ENCODE measurements around the gene DYNC1LI1. TPM values are rescaled to one million over a fixed set of nuclear protein-coding genes. Genes with fewer than 3 reads are reported as not detected.
A peak's percentile ranks its signal among the peaks of the same experiment; 100 is the strongest.

Gene DYNC1LI1
- 39.5 TPM for polyA plus RNA-seq (2013, experiment 1 of 2; ENCODE audit: insufficient read length)
- 47.3 TPM for polyA plus RNA-seq (2013, experiment 2 of 2; ENCODE audit: insufficient read length)

GRCh38 chr3:32570421-32571191 lies at the start of gene DYNC1LI1:
Gene DYNC1LI1, minus strand, starts transcription at chr3:32570858. Its CDS starts 88 bp downstream, at chr3:32570770.
- DNase-seq: peak; percentile 95

- DNase-seq: no peak
Measured at GRCh38 chr3:32619395-32619794, 48.7 kb upstream of the DYNC1LI1 start.

- no peak for DNase-seq
Measured at GRCh38 chr3:32616267-32616962, 45.8 kb upstream of the DYNC1LI1 start.

- DNase-seq: peak; percentile 26
Measured at GRCh38 chr3:32614956-32615355, 44.3 kb upstream of the DYNC1LI1 start.

- no peak for DNase-seq
Measured at GRCh38 chr3:32613183-32613582, 42.5 kb upstream of the DYNC1LI1 start.

- DNase-seq: no peak
Measured at GRCh38 chr3:32612547-32612946, 41.9 kb upstream of the DYNC1LI1 start.

- no peak for DNase-seq
Measured at GRCh38 chr3:32607522-32607921, 36.9 kb upstream of the DYNC1LI1 start.

GRCh38 chr3:32606960-32607359 lies 36.3 kb upstream of the DYNC1LI1 start:
- no peak for DNase-seq

- no peak for DNase-seq
Measured at GRCh38 chr3:32606277-32606676, 35.6 kb upstream of the DYNC1LI1 start.

GRCh38 chr3:32603064-32603463 lies 32.4 kb upstream of the DYNC1LI1 start:
- no peak for DNase-seq

- DNase-seq: no peak
Measured at GRCh38 chr3:32602206-32602605, 31.5 kb upstream of the DYNC1LI1 start.

- DNase-seq: no peak
Measured at GRCh38 chr3:32601722-32602121, 31.1 kb upstream of the DYNC1LI1 start.

GRCh38 chr3:32597656-32598055 lies 27.0 kb upstream of the DYNC1LI1 start:
- no peak for DNase-seq

- DNase-seq: no peak
Measured at GRCh38 chr3:32596909-32597369, 26.3 kb upstream of the DYNC1LI1 start.

- no peak for DNase-seq
Measured at GRCh38 chr3:32596282-32596908, 25.7 kb upstream of the DYNC1LI1 start.

GRCh38 chr3:32595323-32595722 lies 24.7 kb upstream of the DYNC1LI1 start:
- DNase-seq: no peak

- peak; percentile 22 for DNase-seq
Measured at GRCh38 chr3:32593903-32594525, 23.4 kb upstream of the DYNC1LI1 start.

- DNase-seq: no peak
Measured at GRCh38 chr3:32592696-32593353, 22.2 kb upstream of the DYNC1LI1 start.

GRCh38 chr3:32592011-32592410 lies 21.4 kb upstream of the DYNC1LI1 start:
- no peak for DNase-seq

- no peak for DNase-seq
Measured at GRCh38 chr3:32591186-32591585, 20.5 kb upstream of the DYNC1LI1 start.

- no peak for DNase-seq
Measured at GRCh38 chr3:32586356-32586755, 15.7 kb upstream of the DYNC1LI1 start.

GRCh38 chr3:32584660-32585059 lies 14.0 kb upstream of the DYNC1LI1 start:
- DNase-seq: no peak

Measured in fibroblast of skin of scalp (primary cell).